ENCODE measurements around the gene ACCS. TPM values are rescaled to one million over a fixed set of nuclear protein-coding genes. Genes with fewer than 3 reads are reported as not detected.

Gene ACCS
- total RNA-seq, 1 donor from 2014 or later = 7.9 TPM

DNA sequence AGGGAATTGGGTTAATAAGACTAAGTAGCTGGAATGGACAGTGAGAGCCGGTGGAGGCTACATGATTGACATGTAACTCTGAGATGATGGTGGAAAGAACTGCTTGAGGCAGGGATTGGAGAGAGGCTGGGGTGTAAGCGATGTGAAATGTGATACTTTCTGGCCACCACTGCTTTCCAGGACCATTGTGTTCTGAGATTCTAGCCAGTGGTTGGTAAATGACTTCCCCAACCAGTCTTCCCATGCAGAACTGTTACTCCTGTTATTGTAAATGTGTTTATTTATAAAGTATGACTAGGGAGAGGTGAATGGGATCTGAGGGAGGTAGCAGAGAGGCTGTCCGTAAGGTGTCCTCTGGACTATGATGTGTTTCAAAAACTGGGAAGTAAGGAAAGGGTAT, 47.5 kb downstream of the ACCS start:
- Histone ChIP-seq H3K27me3 (ENCODE audit: control insufficient read depth, insufficient read depth, low read length) (no peaks in the 10 kb centered on the region), H3K4me3 (ENCODE audit: low read depth, low read length) (no peak overlapping the region), H3K36me3 (ENCODE audit: control insufficient read depth, insufficient read depth, low read length) (peaks cover 8% of the 10 kb centered on the region)
- no peak for DNase-seq (ENCODE audit: low read depth)
- no peak for FAIRE-seq
- TF ChIP-seq, protein P1, sequence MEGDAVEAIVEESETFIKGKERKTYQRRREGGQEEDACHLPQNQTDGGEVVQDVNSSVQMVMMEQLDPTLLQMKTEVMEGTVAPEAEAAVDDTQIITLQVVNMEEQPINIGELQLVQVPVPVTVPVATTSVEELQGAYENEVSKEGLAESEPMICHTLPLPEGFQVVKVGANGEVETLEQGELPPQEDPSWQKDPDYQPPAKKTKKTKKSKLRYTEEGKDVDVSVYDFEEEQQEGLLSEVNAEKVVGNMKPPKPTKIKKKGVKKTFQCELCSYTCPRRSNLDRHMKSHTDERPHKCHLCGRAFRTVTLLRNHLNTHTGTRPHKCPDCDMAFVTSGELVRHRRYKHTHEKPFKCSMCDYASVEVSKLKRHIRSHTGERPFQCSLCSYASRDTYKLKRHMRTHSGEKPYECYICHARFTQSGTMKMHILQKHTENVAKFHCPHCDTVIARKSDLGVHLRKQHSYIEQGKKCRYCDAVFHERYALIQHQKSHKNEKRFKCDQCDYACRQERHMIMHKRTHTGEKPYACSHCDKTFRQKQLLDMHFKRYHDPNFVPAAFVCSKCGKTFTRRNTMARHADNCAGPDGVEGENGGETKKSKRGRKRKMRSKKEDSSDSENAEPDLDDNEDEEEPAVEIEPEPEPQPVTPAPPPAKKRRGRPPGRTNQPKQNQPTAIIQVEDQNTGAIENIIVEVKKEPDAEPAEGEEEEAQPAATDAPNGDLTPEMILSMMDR (IDR thresholded peaks at IDR 0.05; ENCODE audit: insufficient read depth, low read length, severe bottlenecking) = no peak

DNA sequence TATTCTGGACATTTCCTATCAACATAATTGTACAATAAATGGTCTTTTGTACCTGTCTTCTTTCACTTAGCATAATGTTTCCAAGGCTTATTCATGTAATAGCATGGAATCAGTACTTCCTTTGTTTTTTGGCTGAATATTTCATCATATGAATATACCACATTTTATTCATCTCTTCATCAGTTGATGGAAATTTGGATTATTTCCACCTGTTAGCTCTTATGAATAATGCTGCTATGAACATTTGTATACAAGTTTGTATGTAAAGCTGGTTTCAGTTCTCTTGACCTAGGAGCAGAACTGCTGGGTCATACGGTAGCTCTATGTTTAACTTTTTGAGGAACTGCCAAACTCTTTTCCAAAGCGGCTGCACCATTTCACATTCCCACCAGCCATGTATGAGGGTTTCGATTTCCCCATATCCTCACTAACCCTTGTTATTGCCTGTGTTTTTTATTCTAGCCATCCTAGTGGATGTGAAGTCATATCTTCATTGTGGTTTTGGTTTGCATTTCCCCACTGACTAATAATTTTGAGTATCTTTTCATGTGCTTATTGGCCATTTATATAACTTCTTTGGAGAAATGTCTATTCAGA, 50.3 kb downstream of the ACCS start:
- TF ChIP-seq, protein P1 (IDR thresholded peaks at IDR 0.05; ENCODE audit: insufficient read depth, low read length, severe bottlenecking) = no peak
- peaks cover 12% of the 10 kb centered on the region for H3K36me3 ChIP-seq (ENCODE audit: control insufficient read depth, insufficient read depth, low read length)

DNA sequence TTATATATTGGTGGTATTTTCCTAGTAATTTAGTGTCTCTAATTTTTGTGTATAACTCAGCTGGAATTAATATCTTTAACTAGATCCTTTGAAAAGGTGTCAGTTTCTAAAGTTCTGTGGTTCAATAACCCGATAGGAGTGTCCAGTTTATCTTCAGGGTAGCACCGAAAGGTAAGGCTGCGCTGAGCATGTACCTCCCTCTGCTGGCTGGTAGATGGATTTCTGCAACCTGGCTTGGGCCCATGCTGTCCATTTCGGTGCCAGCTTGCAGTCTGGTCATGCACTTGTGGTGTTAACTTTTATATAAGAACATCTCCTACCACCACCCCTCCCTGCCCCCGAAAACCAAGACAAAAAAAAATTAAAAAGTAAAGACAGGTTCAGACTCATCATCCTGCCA, 54.1 kb downstream of the ACCS start:
- Histone ChIP-seq H3K36me3 (ENCODE audit: control insufficient read depth, insufficient read depth, low read length) (peaks cover 9% of the 10 kb centered on the region), H3K4me3 (ENCODE audit: low read depth, low read length) (no peak overlapping the region), H3K27me3 (ENCODE audit: control insufficient read depth, insufficient read depth, low read length) (no peaks in the 10 kb centered on the region)
- DNase-seq (ENCODE audit: low read depth) (peak; percentile 18), FAIRE-seq (no peak)
- TF ChIP-seq, protein P1 (IDR thresholded peaks at IDR 0.05; ENCODE audit: insufficient read depth, low read length, severe bottlenecking) = peak; percentile 53

More for the DNA sequence above, 50.3 kb downstream of the ACCS start:
- H3K4me3 ChIP-seq (ENCODE audit: low read depth, low read length) = no peak overlapping the region
- FAIRE-seq = no peak
- no peaks in the 10 kb centered on the region for H3K27me3 ChIP-seq (ENCODE audit: control insufficient read depth, insufficient read depth, low read length)
- DNase-seq (ENCODE audit: low read depth) = no peak

DNA sequence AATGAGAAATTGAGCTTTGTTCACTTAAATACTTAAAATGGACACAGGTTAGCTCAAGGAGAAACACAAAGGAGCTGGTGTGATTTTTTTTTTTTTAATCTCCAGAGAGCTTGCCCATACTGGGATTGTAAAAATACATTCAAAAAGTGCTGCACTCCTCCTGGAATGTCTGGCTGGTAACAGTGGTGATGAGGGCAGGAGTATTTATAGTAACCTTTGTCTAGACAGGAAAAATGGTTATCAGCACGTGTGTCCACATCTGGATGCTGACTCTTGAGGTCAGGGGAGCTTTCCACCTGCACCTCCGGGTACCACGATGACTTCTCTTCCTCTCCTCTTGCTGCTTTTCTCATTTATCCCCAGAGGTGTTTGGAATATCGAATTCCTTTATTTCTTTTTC, 59.5 kb downstream of the ACCS start:
- no peaks in the 10 kb centered on the region for H3K27me3 ChIP-seq (ENCODE audit: control insufficient read depth, insufficient read depth, low read length)
- TF ChIP-seq, protein P1 (IDR thresholded peaks at IDR 0.05; ENCODE audit: insufficient read depth, low read length, severe bottlenecking) = no peak
- no peak for FAIRE-seq
- peaks cover 10% of the 10 kb centered on the region for H3K36me3 ChIP-seq (ENCODE audit: control insufficient read depth, insufficient read depth, low read length)
- no peak overlapping the region for H3K4me3 ChIP-seq (ENCODE audit: low read depth, low read length)
- DNase-seq (ENCODE audit: low read depth) = no peak

DNA sequence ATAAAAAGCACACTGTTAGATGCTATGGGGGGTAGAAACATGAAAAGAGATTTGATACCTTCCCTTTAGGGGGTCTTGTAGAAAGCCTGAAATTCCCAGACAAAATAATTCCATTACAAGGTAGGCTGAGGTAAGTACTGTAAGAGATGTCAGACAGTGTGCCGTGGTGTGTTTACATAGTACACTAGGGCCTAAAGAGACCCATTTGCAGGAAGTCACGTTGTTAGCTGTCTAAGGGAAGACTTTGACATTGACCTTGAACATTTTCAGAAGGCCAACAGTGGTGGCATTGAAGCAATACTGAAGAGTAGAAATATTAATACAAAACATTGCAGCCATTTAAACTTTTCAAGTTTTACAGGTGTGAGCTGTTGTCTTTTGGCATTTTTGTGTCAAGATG, 60.2 kb downstream of the ACCS start:
- FAIRE-seq = no peak
- peaks cover 10% of the 10 kb centered on the region for H3K36me3 ChIP-seq (ENCODE audit: control insufficient read depth, insufficient read depth, low read length)
- no peak overlapping the region for H3K4me3 ChIP-seq (ENCODE audit: low read depth, low read length)
- DNase-seq (ENCODE audit: low read depth) = no peak
- no peaks in the 10 kb centered on the region for H3K27me3 ChIP-seq (ENCODE audit: control insufficient read depth, insufficient read depth, low read length)
- TF ChIP-seq, protein P1 (IDR thresholded peaks at IDR 0.05; ENCODE audit: insufficient read depth, low read length, severe bottlenecking) = no peak

DNA sequence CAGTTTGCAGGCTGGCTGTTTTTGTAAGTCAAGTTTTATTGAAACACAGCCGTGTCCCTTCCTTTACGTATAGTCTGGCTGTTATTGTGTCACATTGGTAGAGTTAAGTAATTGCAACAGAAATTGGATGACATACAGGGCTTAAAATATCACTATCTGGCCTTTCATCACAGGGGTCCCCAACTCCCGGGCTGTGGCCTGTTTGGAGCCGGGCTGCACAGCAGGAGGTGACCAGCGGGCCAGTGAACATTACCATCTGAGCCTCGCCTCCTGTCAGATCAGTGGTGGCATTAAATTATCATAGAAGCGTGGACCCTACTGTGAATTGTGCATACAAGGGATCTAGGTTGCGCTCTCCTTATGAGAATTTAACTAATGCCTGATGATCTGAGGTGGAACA, 61.1 kb downstream of the ACCS start:
- peaks cover 10% of the 10 kb centered on the region for H3K36me3 ChIP-seq (ENCODE audit: control insufficient read depth, insufficient read depth, low read length)
- DNase-seq (ENCODE audit: low read depth) (no peak), FAIRE-seq (no peak)
- no peak overlapping the region for H3K4me3 ChIP-seq (ENCODE audit: low read depth, low read length)
- no peaks in the 10 kb centered on the region for H3K27me3 ChIP-seq (ENCODE audit: control insufficient read depth, insufficient read depth, low read length)
- TF ChIP-seq, protein P1 (IDR thresholded peaks at IDR 0.05; ENCODE audit: insufficient read depth, low read length, severe bottlenecking) = no peak

Data from bronchial epithelial cell (primary cell).